Measurements from ENCODE around the gene SV2C. TPM values are rescaled to one million over a fixed set of nuclear protein-coding genes. Genes with fewer than 3 reads are reported as not detected.
"Not testable (repeated sequence)": the region's sequence is repeated elsewhere in the genome, so short reads cannot be mapped to it uniquely, and the experiment has no call there.

SV2C gene
- total and polyA plus RNA-seq, 9 donors, result under 0.01 to 0.09 (median 0.03) TPM; not detected in 1

DNA sequence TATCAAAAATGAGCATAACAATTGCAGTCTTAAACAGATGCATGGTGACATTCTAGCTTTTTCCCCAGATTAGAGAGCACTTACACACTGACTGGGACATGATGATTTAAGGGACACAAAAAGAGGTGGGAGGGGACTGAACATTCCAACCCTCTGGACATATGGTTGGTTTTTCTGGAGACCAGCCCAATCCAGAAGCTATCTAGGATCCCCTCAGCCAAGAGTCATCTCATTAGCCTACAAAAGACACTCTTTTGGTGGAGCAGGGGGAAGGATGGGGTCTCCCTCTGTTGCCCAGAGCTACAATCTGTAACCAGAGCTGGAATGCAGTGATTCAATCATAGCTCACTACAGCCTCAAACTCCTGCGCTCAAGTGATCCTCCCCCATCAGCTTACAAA lies 222.6 kb downstream of the SV2C start:
- H3K4me3 ChIP-seq (ENCODE audit: low read length), result no peak overlapping the region
- H3K36me3 ChIP-seq (ENCODE audit: control insufficient read depth, insufficient read depth, low read length), result no peaks in the 10 kb centered on the region
- H3K9me3 ChIP-seq (replicated peaks; ENCODE audit: control insufficient read depth, low read depth, low read length), result no peaks in the 10 kb centered on the region
- WGBS (ENCODE audit: insufficient coverage), result no CpG with 5 or more reads among the region's 1 CpG
- H3K27ac ChIP-seq (ENCODE audit: low read length), result no peak overlapping the region
- H3K4me1 ChIP-seq (ENCODE audit: control insufficient read depth, insufficient read depth, low read length), result no peaks in the 10 kb centered on the region
- no peaks in the 10 kb centered on the region for H3K27me3 ChIP-seq (ENCODE audit: control insufficient read depth, insufficient read depth, low read length)
- DNase-seq, result no peak

DNA sequence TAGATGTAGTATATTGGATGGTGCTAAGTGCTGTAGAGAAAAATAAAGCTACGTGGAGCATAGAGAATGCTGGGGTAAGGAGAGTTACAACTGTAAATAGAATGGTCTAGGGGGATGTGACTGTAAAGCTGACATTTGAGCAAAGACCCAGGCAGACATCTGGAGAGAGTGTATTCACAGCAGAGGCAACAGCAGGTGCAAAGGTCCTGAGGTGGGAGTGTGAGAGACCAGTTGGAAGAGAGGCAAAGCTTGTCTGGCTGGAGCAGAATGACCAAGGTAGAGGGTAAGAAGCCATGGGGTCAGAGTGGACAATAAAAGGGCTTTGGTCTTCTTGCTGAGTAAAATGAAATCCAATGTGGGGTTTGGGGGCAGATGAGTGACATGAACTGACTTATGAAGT lies 227.0 kb downstream of the SV2C start:
- H3K36me3 ChIP-seq (ENCODE audit: control insufficient read depth, insufficient read depth, low read length), result no peaks in the 10 kb centered on the region
- H3K27me3 ChIP-seq (ENCODE audit: control insufficient read depth, insufficient read depth, low read length), result no peaks in the 10 kb centered on the region
- H3K4me1 ChIP-seq (ENCODE audit: control insufficient read depth, insufficient read depth, low read length), result no peaks in the 10 kb centered on the region
- H3K4me3 ChIP-seq (ENCODE audit: low read length), result no peak overlapping the region
- H3K27ac ChIP-seq (ENCODE audit: low read length), result no peak overlapping the region
- H3K9me3 ChIP-seq (replicated peaks; ENCODE audit: control insufficient read depth, low read depth, low read length), result no peaks in the 10 kb centered on the region
- no peak for DNase-seq
- WGBS (ENCODE audit: insufficient coverage), result 88% methylated on average over 1 of the region's 1 CpG

DNA sequence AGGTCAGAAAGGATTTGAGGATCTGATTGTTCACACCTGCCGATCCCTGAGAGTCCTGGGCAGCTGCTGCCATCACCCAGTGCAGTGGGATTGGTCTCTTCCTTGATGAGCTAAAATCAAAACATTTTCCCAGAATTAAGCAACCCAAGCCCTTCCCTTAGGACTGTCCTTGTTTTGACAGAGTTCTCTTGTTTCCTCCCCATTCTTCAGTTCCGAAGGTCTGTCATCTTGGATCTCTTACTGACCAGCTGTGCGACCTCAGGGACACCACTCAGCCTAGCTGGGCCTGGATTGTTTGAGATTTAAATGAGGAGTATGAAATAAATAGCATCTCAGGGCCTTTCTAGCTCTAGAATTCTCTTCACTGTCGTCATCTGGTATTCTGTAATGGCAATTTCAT lies 229.6 kb downstream of the SV2C start:
- Histone ChIP-seq H3K36me3 (ENCODE audit: control insufficient read depth, insufficient read depth, low read length) (no peaks in the 10 kb centered on the region), H3K27me3 (ENCODE audit: control insufficient read depth, insufficient read depth, low read length) (no peaks in the 10 kb centered on the region), H3K4me1 (ENCODE audit: control insufficient read depth, insufficient read depth, low read length) (no peaks in the 10 kb centered on the region), H3K27ac (ENCODE audit: low read length) (no peak overlapping the region), H3K4me3 (ENCODE audit: low read length) (no peak overlapping the region), H3K9me3 (replicated peaks; ENCODE audit: control insufficient read depth, low read depth, low read length) (no peaks in the 10 kb centered on the region)
- 60% methylated on average over 1 of the region's 4 CpGs for WGBS (ENCODE audit: insufficient coverage)
- DNase-seq, result peak; percentile 34

- no peaks in the 10 kb centered on the region for H3K36me3 ChIP-seq (ENCODE audit: control insufficient read depth, insufficient read depth, low read length)
- no peak for DNase-seq
- H3K27me3 ChIP-seq (ENCODE audit: control insufficient read depth, insufficient read depth, low read length), result no peaks in the 10 kb centered on the region
- H3K4me1 ChIP-seq (ENCODE audit: control insufficient read depth, insufficient read depth, low read length), result no peaks in the 10 kb centered on the region
- no peak overlapping the region for H3K4me3 ChIP-seq (ENCODE audit: low read length)
- H3K9me3 ChIP-seq (replicated peaks; ENCODE audit: control insufficient read depth, low read depth, low read length), result no peaks in the 10 kb centered on the region
- no peak overlapping the region for H3K27ac ChIP-seq (ENCODE audit: low read length)
- no CpG with 5 or more reads among the region's 2 CpGs for WGBS (ENCODE audit: insufficient coverage)
These were observed 231.5 kb downstream of the SV2C start for GRCh38 chr5:76314643-76315042.

- no peak for DNase-seq
- H3K4me3 ChIP-seq (ENCODE audit: low read length), result no peak overlapping the region
- H3K27me3 ChIP-seq (ENCODE audit: control insufficient read depth, insufficient read depth, low read length), result no peaks in the 10 kb centered on the region
- no peak overlapping the region for H3K27ac ChIP-seq (ENCODE audit: low read length)
- H3K36me3 ChIP-seq (ENCODE audit: control insufficient read depth, insufficient read depth, low read length), result no peaks in the 10 kb centered on the region
- peaks cover 2% of the 10 kb centered on the region for H3K9me3 ChIP-seq (replicated peaks; ENCODE audit: control insufficient read depth, low read depth, low read length)
- no peaks in the 10 kb centered on the region for H3K4me1 ChIP-seq (ENCODE audit: control insufficient read depth, insufficient read depth, low read length)
- WGBS (ENCODE audit: insufficient coverage), result no CpG with 5 or more reads among the region's 7 CpGs
These were observed 236.5 kb downstream of the SV2C start for GRCh38 chr5:76319673-76320072.

GRCh38 chr5:76323494-76323893 lies 240.3 kb downstream of the SV2C start:
- H3K27me3 ChIP-seq (ENCODE audit: control insufficient read depth, insufficient read depth, low read length); H3K36me3 ChIP-seq (ENCODE audit: control insufficient read depth, insufficient read depth, low read length); H3K4me3 ChIP-seq (ENCODE audit: low read length); DNase-seq; H3K9me3 ChIP-seq (replicated peaks; ENCODE audit: control insufficient read depth, low read depth, low read length); H3K27ac ChIP-seq (ENCODE audit: low read length): not testable (repeated sequence)
- WGBS (ENCODE audit: insufficient coverage), result no CpG with 5 or more reads among the region's 1 CpG
- peaks cover 17% of the 10 kb centered on the region for H3K4me1 ChIP-seq (ENCODE audit: control insufficient read depth, insufficient read depth, low read length)

- H3K27ac ChIP-seq (ENCODE audit: low read length), result no peak overlapping the region
- H3K36me3 ChIP-seq (ENCODE audit: control insufficient read depth, insufficient read depth, low read length), result no peaks in the 10 kb centered on the region
- no peak overlapping the region for H3K4me3 ChIP-seq (ENCODE audit: low read length)
- H3K27me3 ChIP-seq (ENCODE audit: control insufficient read depth, insufficient read depth, low read length), result peaks cover 2% of the 10 kb centered on the region
- peak; percentile 30 for DNase-seq
- H3K4me1 ChIP-seq (ENCODE audit: control insufficient read depth, insufficient read depth, low read length), result peaks cover 17% of the 10 kb centered on the region
- no CpG with 5 or more reads among the region's 7 CpGs for WGBS (ENCODE audit: insufficient coverage)
- H3K9me3 ChIP-seq (replicated peaks; ENCODE audit: control insufficient read depth, low read depth, low read length), result peaks cover 2% of the 10 kb centered on the region
These were observed 242.1 kb downstream of the SV2C start for GRCh38 chr5:76325326-76325725.

DNA sequence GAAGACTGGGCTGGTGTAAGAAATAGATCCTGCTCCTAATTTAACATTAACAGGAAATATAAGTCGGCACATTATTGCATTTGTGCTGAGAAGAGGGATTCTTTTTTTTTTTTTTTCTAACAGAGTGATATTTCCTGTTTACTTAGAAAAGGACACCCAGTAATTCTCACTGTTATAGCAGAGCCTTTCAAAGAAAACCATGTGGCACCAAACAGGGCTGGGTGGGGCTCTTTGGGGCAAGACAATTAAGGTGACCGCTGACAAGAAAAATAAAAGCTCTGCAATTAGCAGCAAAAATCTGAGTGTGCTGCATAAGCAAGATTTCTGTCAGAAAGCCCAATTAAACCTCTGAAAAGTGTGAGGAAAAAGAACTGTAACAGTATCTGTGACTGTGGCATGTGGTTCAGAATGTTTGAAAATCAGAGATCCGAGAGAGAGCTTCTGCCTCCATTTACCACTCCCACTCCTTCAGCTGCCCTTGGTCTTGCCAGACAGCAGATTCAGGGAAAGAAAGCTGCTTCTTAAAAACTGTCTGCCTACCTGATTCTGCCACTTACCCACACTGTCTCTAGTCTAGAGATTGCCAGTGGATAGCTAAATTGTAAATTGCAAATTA lies 242.8 kb downstream of the SV2C start:
- peaks cover 17% of the 10 kb centered on the region for H3K4me1 ChIP-seq (ENCODE audit: control insufficient read depth, insufficient read depth, low read length)
- WGBS (ENCODE audit: insufficient coverage), result 30% methylated on average over 1 of the region's 3 CpGs
- H3K27ac ChIP-seq (ENCODE audit: low read length), result no peak overlapping the region

DNA sequence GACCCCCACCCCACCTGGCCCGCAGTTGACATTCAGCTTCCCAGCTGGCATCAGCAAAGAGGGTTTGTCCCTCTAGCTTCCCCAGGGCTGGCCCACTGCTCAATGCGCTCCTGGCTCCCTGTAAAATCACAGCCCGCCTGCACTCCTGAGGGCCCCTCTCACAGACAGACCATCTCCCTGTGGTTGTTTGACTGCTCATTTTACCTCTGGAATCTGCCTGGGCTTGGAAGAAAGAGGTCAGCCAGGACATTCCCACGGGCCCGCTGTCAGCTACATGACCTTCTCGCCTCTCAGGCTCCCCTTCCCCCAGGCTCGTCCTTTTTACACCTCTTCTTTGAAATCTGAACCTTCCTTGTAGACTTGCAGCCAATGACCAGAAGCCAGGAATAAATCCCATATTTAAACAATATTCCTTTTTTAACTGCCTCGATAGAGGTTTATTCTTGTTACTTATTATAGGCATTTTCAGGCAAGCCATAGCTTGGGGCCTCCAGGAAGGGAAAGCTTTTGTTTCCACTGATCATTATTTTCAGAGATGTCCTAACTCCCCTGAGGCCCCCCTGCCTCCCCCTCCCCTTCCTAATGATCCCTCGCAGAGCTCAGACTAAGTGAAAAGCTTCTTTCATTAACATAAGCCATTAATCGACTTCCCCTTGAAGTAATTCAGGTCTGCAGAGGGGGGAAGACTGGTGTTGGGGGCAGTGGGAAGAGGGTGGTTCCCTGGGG lies 243.6 kb downstream of the SV2C start:
- Histone ChIP-seq H3K27ac (ENCODE audit: low read length) (no peak overlapping the region), H3K27me3 (ENCODE audit: control insufficient read depth, insufficient read depth, low read length) (peaks cover 2% of the 10 kb centered on the region), H3K36me3 (ENCODE audit: control insufficient read depth, insufficient read depth, low read length) (no peaks in the 10 kb centered on the region), H3K4me3 (ENCODE audit: low read length) (no peak overlapping the region), H3K9me3 (replicated peaks; ENCODE audit: control insufficient read depth, low read depth, low read length) (peaks cover 2% of the 10 kb centered on the region), H3K4me1 (ENCODE audit: control insufficient read depth, insufficient read depth, low read length) (peaks cover 22% of the 10 kb centered on the region)
- DNase-seq, result peak; percentile 71
- 14% methylated on average over 6 of the region's 10 CpGs for WGBS (ENCODE audit: insufficient coverage)

More for the DNA sequence above, 242.8 kb downstream of the SV2C start:
- peaks cover 2% of the 10 kb centered on the region for H3K27me3 ChIP-seq (ENCODE audit: control insufficient read depth, insufficient read depth, low read length)
- no peaks in the 10 kb centered on the region for H3K36me3 ChIP-seq (ENCODE audit: control insufficient read depth, insufficient read depth, low read length)
- H3K9me3 ChIP-seq (replicated peaks; ENCODE audit: control insufficient read depth, low read depth, low read length), result peaks cover 2% of the 10 kb centered on the region
- H3K4me3 ChIP-seq (ENCODE audit: low read length), result no peak overlapping the region
- DNase-seq, result peak; percentile 30

DNA sequence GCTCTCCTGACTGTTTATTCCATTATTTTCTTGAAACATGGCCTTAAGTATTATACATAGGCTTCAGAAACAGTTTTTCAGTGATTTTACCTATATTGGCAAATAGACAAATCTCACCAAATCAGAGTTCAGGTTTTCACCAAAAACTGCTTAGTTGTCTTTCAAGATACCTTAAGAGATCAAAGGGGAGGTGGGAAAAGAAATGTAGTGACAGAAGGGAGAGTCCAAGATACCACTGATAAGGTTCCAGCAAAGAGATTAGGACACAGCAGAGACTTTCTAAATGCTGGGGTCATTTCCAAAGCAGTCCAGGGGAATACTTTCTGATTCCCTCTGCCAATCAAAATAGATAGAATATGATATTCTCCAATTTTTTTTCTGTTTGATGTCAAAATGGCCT lies 246.2 kb downstream of the SV2C start:
- H3K4me3 ChIP-seq (ENCODE audit: low read length), result no peak overlapping the region
- no peaks in the 10 kb centered on the region for H3K36me3 ChIP-seq (ENCODE audit: control insufficient read depth, insufficient read depth, low read length)
- DNase-seq, result no peak
- no peak overlapping the region for H3K27ac ChIP-seq (ENCODE audit: low read length)
- H3K27me3 ChIP-seq (ENCODE audit: control insufficient read depth, insufficient read depth, low read length), result peaks cover 2% of the 10 kb centered on the region
- peaks cover 26% of the 10 kb centered on the region for H3K4me1 ChIP-seq (ENCODE audit: control insufficient read depth, insufficient read depth, low read length)
- H3K9me3 ChIP-seq (replicated peaks; ENCODE audit: control insufficient read depth, low read depth, low read length), result no peaks in the 10 kb centered on the region
